Fibroblast of the aortic adventitia (primary cell): ENCODE data around the gene ADCY1. TPM values are rescaled to one million over a fixed set of nuclear protein-coding genes. Genes with fewer than 3 reads are reported as not detected.

Experiments used
- DNase-seq: peaks from one replicate; pipeline ENCODE4 v3.0.0-alpha.2; 2010; ENCODE audit warnings: low read depth
- H3K4me3 ChIP-seq: 2 replicates; pipeline ENCODE4 v1.5.1; 2011; ENCODE audit warnings: low read depth, mild to moderate bottlenecking, control low read depth, low read length, moderate library complexity
- CTCF ChIP-seq: IDR thresholded peaks from 2 replicates; pipeline ENCODE4 v1.5.1; 2011; ENCODE audit warnings: mild to moderate bottlenecking, low read length, control low read depth, inconsistent platforms; ENCODE audit not compliant: insufficient read depth
- total RNA-seq: library from RNA; depleted of rRNA; stranded (reverse); fragments of >200 nt; gene quantifications from 2 replicates; pipeline ENCODE4 v1.2.3, GENCODE V29; 2012; ENCODE audit warnings: low replicate concordance

Gene ADCY1
- total RNA-seq, 1 donor = 0.72 TPM

GRCh38 chr7:45710271-45711160 lies 136.3 kb downstream of the ADCY1 start:
- DNase-seq = no peak
- TF ChIP-seq CTCF = no peak
- H3K4me3 ChIP-seq = no peak overlapping the region

GRCh38 chr7:45711161-45711490 lies 137.0 kb downstream of the ADCY1 start:
- DNase-seq = no peak
- no peak for TF ChIP-seq CTCF
- H3K4me3 ChIP-seq = no peak overlapping the region

GRCh38 chr7:45712057-45712689 lies 138.0 kb downstream of the ADCY1 start:
- H3K4me3 ChIP-seq = no peak overlapping the region
- DNase-seq = no peak
- TF ChIP-seq CTCF = no peak

GRCh38 chr7:45712872-45713668 lies 138.9 kb downstream of the ADCY1 start:
- DNase-seq = no peak
- H3K4me3 ChIP-seq = no peak overlapping the region
- TF ChIP-seq CTCF = no peak

- H3K4me3 ChIP-seq = no peak overlapping the region
- TF ChIP-seq CTCF = no peak
- DNase-seq = no peak
Measured at GRCh38 chr7:45713669-45714520, 139.7 kb downstream of the ADCY1 start.

GRCh38 chr7:45714521-45714820 lies 140.3 kb downstream of the ADCY1 start:
- DNase-seq = no peak
- no peak for TF ChIP-seq CTCF
- no peak overlapping the region for H3K4me3 ChIP-seq
